Measurements from ENCODE around the gene TRIM38.

DNA sequence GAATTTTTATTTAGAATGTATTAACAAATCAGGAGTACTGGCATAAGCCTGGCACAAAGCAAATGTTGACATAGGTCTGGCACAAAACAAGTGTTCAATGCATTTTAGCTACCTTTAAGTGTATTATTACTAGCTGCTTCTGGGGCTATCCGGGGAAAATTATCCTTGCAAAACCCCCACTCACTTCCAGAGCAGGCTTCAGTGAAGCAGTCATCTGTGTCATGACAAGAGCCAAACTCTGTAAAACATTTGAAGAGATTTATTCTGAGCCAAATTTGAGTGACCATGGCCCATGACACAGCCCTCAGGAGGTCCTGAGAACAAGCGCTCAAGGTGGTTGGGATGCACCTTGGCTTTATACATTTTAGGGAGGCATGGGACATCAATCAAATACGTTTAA lies 6.4 kb upstream of the TRIM38 start:
- TF ChIP-seq, protein P1, sequence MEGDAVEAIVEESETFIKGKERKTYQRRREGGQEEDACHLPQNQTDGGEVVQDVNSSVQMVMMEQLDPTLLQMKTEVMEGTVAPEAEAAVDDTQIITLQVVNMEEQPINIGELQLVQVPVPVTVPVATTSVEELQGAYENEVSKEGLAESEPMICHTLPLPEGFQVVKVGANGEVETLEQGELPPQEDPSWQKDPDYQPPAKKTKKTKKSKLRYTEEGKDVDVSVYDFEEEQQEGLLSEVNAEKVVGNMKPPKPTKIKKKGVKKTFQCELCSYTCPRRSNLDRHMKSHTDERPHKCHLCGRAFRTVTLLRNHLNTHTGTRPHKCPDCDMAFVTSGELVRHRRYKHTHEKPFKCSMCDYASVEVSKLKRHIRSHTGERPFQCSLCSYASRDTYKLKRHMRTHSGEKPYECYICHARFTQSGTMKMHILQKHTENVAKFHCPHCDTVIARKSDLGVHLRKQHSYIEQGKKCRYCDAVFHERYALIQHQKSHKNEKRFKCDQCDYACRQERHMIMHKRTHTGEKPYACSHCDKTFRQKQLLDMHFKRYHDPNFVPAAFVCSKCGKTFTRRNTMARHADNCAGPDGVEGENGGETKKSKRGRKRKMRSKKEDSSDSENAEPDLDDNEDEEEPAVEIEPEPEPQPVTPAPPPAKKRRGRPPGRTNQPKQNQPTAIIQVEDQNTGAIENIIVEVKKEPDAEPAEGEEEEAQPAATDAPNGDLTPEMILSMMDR (conservative IDR thresholded peaks at IDR 0.05), result no peak
- no peak for TF ChIP-seq ZFX (IDR thresholded peaks at IDR 0.05)

All from C4-2B (cell line).